Lower lobe of right lung (tissue), 2 donors: ENCODE results near the gene MEX3A. TPM values are rescaled to one million over a fixed set of nuclear protein-coding genes. Genes with fewer than 3 reads are reported as not detected.
"Not testable (repeated sequence)": the region's sequence is repeated elsewhere in the genome, so short reads cannot be mapped to it uniquely, and the experiment has no call there.

ENCODE experiments used
- ATAC-seq, 2 donors: fragments of 200-7000 bp; cut with Tn5 transposase; one replicate each; pipeline ENCODE4 v1.9.1; 2020 to 2022; ENCODE audit warnings: mild to moderate bottlenecking in 2 of 2, moderate library complexity in 2 of 2
- DNase-seq: peaks from one replicate; pipeline ENCODE4 v3.0.0-alpha.2; 2020
- H3K27ac ChIP-seq: fragments of 200-600 bp; one replicate; pipeline ENCODE4 v1.8.0; 2022
- H3K27me3 ChIP-seq: fragments of 200-600 bp; one replicate; pipeline ENCODE4 v1.8.0; 2022; ENCODE audit warnings: low read depth
- H3K36me3 ChIP-seq: fragments of 200-600 bp; one replicate; pipeline ENCODE4 v1.8.0; 2022; ENCODE audit warnings: mild to moderate bottlenecking
- H3K4me1 ChIP-seq: fragments of 200-600 bp; one replicate; pipeline ENCODE4 v1.8.0; 2022
- H3K4me3 ChIP-seq: fragments of 200-600 bp; one replicate; pipeline ENCODE4 v1.8.0; 2022; ENCODE audit warnings: mild to moderate bottlenecking
- H3K9me3 ChIP-seq: fragments of 200-600 bp; one replicate; pipeline ENCODE4 v1.8.0; 2022
- intact Hi-C: fragments of 100-400 bp; cut with DNase I; formaldehyde crosslinking; loops from one replicate; pipeline ENCODE4 v1.11.0; 2022
- total RNA-seq: library from RNA; stranded (reverse); fragmentation: NEBNext Ultra II Directional; extraction: Animal tissue kit (Norgen Biotek cat#: 25700); gene quantifications from one replicate; pipeline ENCODE4 v1.2.1, GENCODE V29; 2021
- TF ChIP-seq, protein P1 (sequence below): fragments of 200-600 bp; IDR thresholded peaks from one replicate; pipeline ENCODE4 v1.8.0; 2022; ENCODE audit warnings: antibody characterized with exemption, mild to moderate bottlenecking
- donor health status: DM: no; HTN: yes; CAD: no; lungs with severe emphysema.

MEX3A gene
- total RNA-seq, 1 donor from 2014 or later: 0.74 TPM

DNA sequence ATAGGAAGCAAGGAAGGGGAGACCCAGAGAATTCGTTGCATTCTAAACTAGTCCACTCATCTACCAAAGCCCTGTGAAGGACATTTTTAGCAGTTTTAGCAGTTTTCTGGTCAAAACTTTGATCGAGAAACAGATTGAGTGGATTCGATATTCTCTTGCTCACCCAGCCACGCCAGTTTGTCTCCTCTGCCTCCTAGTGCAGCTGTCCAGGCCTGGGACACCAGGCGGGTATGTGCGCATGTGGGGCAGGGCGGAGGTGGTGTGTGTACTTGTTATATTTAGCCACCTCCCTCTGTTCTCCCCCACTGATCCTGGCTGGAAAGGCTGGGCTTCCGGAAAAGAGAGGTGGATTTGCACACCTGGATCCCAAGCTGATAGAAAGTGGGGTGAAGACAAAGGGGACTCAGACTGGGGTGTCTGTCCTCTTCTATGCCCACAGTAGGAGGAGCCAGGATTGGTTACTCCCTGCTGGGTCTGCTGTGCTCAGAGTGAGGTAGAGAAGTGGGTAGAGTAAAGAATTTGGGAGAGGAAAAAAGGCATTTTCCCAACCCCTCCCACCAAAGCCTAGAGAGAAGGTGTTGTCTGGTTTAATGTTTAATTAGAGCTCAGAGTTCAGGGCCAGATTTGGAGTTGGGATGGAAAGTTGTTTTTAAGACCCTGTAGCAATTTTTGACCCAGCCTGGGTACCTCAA, 36.1 kb upstream of the MEX3A start:
- no peak for ATAC-seq
- Histone ChIP-seq H3K4me3 (peak overlapping the region; percentile 90), H3K27me3 (no peaks in the 10 kb centered on the region), H3K4me1 (peaks cover 77% of the 10 kb centered on the region), H3K27ac (peak overlapping the region; percentile 99), H3K9me3 (no peaks in the 10 kb centered on the region), H3K36me3 (no peaks in the 10 kb centered on the region)
- intact Hi-C loops: no loop called here
- DNase-seq: peak; percentile 72
- TF ChIP-seq, protein P1, sequence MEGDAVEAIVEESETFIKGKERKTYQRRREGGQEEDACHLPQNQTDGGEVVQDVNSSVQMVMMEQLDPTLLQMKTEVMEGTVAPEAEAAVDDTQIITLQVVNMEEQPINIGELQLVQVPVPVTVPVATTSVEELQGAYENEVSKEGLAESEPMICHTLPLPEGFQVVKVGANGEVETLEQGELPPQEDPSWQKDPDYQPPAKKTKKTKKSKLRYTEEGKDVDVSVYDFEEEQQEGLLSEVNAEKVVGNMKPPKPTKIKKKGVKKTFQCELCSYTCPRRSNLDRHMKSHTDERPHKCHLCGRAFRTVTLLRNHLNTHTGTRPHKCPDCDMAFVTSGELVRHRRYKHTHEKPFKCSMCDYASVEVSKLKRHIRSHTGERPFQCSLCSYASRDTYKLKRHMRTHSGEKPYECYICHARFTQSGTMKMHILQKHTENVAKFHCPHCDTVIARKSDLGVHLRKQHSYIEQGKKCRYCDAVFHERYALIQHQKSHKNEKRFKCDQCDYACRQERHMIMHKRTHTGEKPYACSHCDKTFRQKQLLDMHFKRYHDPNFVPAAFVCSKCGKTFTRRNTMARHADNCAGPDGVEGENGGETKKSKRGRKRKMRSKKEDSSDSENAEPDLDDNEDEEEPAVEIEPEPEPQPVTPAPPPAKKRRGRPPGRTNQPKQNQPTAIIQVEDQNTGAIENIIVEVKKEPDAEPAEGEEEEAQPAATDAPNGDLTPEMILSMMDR: no peak

DNA sequence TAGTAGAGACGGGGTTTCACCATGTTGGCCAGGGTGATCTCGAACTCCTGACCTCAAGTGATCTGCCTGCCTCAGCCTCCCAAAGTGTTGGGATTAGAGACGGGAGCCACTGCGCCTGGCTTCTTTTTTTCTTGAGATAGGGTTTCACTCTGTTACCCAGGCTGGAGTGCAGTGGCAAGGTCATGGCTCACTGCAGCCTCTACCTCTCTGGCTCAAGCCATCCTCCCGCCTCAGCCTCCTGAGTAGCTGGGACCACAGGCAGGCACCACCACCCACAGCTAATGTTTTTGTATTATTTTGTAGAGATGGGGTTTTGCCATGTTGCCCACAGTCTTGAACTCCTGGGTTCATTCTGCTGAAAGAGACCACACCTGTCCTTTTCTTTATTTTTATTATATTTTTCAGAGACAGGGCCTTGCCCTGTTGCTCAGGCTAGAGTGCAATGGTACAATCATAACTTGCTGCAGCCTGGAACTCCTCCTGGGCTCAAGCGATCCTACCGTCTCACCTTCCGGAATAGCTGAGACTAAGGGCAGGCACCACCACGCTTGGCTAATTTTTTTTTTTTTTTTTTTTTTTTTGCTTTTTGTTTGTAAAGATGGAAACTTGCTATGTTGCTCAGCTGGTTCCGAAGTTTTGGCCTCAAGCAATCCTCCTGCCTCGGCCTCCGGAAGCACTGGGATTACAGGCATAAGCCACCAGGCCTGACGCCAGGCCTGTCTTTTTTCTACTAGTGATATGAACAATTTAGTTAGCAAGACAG, 35.3 kb upstream of the MEX3A start:
- intact Hi-C loops: no loop called here
- DNase-seq (no peak), ATAC-seq (no peak)
- no peaks in the 10 kb centered on the region for H3K27me3 ChIP-seq
- H3K36me3 ChIP-seq: no peaks in the 10 kb centered on the region
- H3K27ac ChIP-seq: peak overlapping the region; percentile 99
- no peaks in the 10 kb centered on the region for H3K9me3 ChIP-seq
- peak overlapping the region; percentile 90 for H3K4me3 ChIP-seq
- peaks cover 69% of the 10 kb centered on the region for H3K4me1 ChIP-seq
- TF ChIP-seq, protein P1: no peak

DNA sequence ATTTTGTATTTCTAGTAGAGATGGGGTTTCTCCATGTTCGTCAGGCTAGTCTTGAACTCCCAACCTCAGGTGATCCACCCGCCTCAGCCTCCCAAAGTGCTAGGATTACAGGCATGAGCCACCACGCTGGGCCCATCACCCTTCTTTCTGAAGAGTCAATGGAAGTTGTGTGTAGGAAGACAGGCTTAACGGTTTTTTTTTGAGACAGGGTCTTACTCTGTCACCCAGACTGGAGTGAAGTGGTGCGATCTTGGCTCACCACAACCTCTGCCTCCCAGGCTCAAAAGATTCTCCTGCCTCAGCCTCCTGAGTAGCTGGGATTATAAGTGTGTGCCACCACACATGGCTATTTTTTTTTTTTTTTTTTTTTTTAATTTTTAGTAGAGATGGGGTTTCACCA, 34.5 kb upstream of the MEX3A start:
- DNase-seq, H3K36me3 ChIP-seq, intact Hi-C loops, ATAC-seq, H3K27me3 ChIP-seq, H3K9me3 ChIP-seq: not testable (repeated sequence)
- peak overlapping the region; percentile 90 for H3K4me3 ChIP-seq
- H3K4me1 ChIP-seq: peaks cover 61% of the 10 kb centered on the region
- H3K27ac ChIP-seq: peak overlapping the region; percentile 99

DNA sequence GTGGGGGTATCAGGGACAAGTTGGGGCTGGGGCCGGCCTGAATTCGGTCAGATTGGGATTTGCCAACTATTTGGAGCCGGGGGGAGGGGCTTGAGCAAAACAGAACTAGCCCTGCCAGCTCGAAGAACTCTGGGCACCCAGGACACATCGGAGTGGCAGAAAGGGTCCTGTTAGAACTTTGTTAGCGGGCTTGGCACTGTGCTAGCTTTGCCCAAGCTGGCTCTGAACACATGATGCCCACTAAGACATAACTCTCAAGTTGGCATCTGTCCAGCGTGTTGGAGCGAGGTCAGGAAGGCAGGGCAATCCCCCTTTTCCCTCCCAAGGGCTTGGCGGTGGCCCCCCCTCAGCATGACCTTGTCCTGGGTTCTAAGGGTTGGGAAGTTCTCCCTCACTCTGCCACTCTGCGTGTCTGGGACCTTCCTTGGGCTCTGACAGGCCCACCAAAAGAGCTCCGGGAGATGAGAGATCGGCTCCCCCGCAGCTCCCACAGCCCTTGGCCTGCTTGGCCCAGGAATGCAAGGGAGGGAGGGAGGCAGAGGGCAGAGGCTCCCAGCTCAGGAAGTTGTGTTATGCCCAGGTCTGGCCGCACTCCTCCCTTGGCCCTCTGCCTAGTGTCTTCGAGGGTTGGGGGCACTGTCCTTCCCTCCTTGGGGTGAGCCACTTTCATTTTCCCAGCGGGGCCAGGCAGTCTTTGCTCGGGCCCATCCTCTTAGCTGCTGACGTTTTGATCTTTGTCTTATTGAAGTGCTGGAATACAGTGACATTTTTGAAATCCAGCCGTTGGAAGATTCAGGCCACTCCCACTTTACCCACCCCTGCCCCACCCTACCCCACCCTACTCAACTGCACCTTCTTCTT, 33.5 kb upstream of the MEX3A start:
- ATAC-seq (peak; percentile 19 to 59), DNase-seq (peak; percentile 79)
- H3K27ac ChIP-seq: peak overlapping the region; percentile 99
- intact Hi-C loops: no loop called here
- no peaks in the 10 kb centered on the region for H3K36me3 ChIP-seq
- peaks cover 51% of the 10 kb centered on the region for H3K4me1 ChIP-seq
- H3K4me3 ChIP-seq: peak overlapping the region; percentile 90
- TF ChIP-seq, protein P1: no peak
- H3K9me3 ChIP-seq: no peaks in the 10 kb centered on the region
- no peaks in the 10 kb centered on the region for H3K27me3 ChIP-seq

DNA sequence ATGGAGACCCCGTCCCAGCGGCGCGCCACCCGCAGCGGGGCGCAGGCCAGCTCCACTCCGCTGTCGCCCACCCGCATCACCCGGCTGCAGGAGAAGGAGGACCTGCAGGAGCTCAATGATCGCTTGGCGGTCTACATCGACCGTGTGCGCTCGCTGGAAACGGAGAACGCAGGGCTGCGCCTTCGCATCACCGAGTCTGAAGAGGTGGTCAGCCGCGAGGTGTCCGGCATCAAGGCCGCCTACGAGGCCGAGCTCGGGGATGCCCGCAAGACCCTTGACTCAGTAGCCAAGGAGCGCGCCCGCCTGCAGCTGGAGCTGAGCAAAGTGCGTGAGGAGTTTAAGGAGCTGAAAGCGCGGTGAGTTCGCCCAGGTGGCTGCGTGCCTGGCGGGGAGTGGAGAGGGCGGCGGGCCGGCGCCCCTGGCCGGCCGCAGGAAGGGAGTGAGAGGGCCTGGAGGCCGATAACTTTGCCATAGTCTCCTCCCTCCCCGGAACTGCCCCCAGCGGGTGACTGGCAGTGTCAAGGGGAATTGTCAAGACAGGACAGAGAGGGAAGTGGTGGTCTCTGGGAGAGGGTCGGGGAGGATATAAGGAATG, 32.8 kb upstream of the MEX3A start:
- DNase-seq: no peak

More for the DNA sequence above, 32.8 kb upstream of the MEX3A start:
- no peaks in the 10 kb centered on the region for H3K9me3 ChIP-seq
- H3K27ac ChIP-seq: peak overlapping the region; percentile 99
- H3K4me1 ChIP-seq: peaks cover 44% of the 10 kb centered on the region
- TF ChIP-seq, protein P1: no peak
- intact Hi-C loops: no loop called here
- H3K27me3 ChIP-seq: no peaks in the 10 kb centered on the region
- no peaks in the 10 kb centered on the region for H3K36me3 ChIP-seq
- H3K4me3 ChIP-seq: peak overlapping the region; percentile 90
- peak; percentile 31 to 55 for ATAC-seq
